GM06990 (cell line): ENCODE measurements around the gene NINJ1.

Experiments used
- DNase-seq: peaks from one replicate; pipeline ENCODE4 v3.0.0-alpha.2; 2011; ENCODE audit not compliant: insufficient read length; ENCODE audit errors: extremely low read depth
- H3K27me3 ChIP-seq: replicated peaks from 2 replicates; pipeline ENCODE4 v1.6.0; 2011; ENCODE audit warnings: low read length; ENCODE audit not compliant: control insufficient read depth, insufficient read depth
- H3K36me3 ChIP-seq: 2 replicates; pipeline ENCODE4 v1.5.1; 2011; ENCODE audit warnings: low read length; ENCODE audit not compliant: control insufficient read depth, insufficient read depth
- H3K4me3 ChIP-seq: replicated peaks from 2 replicates; pipeline ENCODE4 v1.5.1; 2011; ENCODE audit warnings: low read depth, mild to moderate bottlenecking, control low read depth, low read length
- TF ChIP-seq, protein P1 (sequence below): IDR thresholded peaks from 2 replicates; pipeline ENCODE4 v1.5.1; 2011; ENCODE audit warnings: low read length, control low read depth, mild to moderate bottlenecking, inconsistent platforms; ENCODE audit not compliant: insufficient read depth, poor library complexity, severe bottlenecking

Gene NINJ1

DNA sequence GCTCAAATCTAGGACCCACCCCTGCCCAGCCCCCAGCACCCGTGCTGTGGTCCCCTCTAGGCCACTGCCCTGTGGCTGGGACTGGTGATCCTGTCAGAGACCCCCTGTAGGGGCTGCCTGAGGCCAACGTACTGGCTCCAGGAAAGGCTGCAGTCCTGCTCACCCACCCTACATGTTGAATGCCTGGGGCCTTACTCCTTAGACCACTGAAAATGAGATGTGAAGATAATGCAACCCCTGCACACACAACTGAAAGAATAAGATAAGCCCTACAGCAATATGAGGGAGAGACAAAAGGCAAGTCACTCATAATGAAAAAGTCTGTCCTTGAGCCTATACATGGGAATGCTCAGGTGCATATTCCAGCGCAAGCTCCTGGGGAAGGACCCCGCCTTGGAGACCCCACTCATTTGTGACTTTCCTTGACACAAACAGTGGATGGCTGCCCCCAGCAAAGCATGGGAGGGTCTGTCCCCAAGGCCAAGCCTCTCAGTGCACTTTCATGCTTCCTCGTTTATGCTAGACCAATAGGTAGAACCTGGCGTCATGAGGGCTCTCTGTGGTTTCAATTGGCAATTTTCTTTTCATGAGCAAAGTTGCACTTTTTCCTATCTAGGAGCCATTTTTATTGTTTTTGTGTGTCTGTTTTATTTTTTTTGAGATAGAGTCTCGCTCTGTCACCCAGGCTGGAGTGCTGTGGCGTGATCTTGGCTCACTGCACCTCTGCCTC, 37.4 kb upstream of the NINJ1 start:
- TF ChIP-seq, protein P1, sequence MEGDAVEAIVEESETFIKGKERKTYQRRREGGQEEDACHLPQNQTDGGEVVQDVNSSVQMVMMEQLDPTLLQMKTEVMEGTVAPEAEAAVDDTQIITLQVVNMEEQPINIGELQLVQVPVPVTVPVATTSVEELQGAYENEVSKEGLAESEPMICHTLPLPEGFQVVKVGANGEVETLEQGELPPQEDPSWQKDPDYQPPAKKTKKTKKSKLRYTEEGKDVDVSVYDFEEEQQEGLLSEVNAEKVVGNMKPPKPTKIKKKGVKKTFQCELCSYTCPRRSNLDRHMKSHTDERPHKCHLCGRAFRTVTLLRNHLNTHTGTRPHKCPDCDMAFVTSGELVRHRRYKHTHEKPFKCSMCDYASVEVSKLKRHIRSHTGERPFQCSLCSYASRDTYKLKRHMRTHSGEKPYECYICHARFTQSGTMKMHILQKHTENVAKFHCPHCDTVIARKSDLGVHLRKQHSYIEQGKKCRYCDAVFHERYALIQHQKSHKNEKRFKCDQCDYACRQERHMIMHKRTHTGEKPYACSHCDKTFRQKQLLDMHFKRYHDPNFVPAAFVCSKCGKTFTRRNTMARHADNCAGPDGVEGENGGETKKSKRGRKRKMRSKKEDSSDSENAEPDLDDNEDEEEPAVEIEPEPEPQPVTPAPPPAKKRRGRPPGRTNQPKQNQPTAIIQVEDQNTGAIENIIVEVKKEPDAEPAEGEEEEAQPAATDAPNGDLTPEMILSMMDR: no peak
- no peak for DNase-seq
- no peaks in the 10 kb centered on the region for H3K36me3 ChIP-seq
- H3K27me3 ChIP-seq: no peaks in the 10 kb centered on the region
- no peak overlapping the region for H3K4me3 ChIP-seq

DNA sequence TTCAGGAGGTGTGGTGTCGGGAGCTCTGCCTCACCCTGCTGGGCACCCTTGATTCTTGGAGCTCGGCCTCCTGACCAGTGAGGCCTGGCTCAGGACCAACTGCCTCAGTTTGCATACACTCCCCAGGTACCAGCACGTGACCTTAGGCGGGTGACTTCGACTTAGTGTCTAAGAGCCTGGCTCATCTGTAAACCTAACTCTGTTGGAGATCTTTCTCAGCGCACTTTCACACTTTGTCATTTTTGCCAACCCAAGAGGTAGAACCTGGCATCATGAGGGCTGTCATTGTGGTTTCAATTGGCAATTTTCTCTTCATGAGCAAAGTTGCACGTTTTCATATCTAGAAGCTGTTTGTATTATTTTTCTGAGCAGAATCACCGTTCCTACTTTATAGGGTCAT, 36.5 kb upstream of the NINJ1 start:
- TF ChIP-seq, protein P1: no peak
- Histone ChIP-seq H3K36me3 (no peaks in the 10 kb centered on the region), H3K27me3 (no peaks in the 10 kb centered on the region)

DNA sequence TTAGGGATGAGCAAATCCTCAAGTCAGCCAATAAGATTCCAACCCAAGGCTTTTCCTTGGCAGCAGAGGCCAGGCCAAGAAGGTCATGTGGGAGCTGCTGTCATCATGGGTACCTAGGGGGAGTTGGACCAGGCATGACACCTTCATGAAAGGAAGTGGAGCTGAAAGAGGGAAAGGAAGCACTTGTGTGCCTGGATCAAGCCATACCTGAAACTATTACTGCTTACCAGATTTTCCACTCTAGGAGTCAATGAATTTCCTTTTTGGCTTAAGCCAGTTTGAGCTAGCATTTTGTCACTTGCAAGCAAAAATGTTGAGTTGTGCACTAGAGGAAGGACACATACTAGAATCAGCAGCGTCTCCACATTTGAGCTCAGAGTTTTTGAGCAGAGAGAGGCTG, 35.4 kb upstream of the NINJ1 start:
- H3K36me3 ChIP-seq: no peaks in the 10 kb centered on the region
- TF ChIP-seq, protein P1: no peak
- no peak overlapping the region for H3K4me3 ChIP-seq
- DNase-seq: no peak
- no peaks in the 10 kb centered on the region for H3K27me3 ChIP-seq

More for the DNA sequence above, 36.5 kb upstream of the NINJ1 start:
- no peak for DNase-seq
- H3K4me3 ChIP-seq: no peak overlapping the region

DNA sequence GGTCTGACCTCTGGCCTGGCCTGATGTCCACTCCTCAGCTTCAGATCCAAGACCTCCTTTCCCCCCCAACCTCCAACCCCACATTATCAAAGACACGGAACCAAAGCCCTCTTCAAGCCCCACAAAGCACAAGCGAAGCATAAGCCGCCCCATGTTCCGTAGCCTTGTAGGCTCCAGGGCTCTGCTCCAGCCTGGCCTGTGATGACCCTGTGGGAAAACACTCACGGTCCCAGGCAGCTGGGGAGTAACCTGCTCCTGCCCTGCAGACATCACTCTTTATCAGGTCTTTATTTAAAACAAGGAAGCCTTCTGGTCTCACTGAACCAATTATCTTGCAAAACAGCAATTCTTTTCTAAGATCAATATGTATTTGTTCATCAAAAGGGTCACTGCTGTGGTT, 34.5 kb upstream of the NINJ1 start:
- Histone ChIP-seq H3K27me3 (no peaks in the 10 kb centered on the region), H3K4me3 (no peak overlapping the region), H3K36me3 (no peaks in the 10 kb centered on the region)
- TF ChIP-seq, protein P1: no peak
- DNase-seq: no peak

DNA sequence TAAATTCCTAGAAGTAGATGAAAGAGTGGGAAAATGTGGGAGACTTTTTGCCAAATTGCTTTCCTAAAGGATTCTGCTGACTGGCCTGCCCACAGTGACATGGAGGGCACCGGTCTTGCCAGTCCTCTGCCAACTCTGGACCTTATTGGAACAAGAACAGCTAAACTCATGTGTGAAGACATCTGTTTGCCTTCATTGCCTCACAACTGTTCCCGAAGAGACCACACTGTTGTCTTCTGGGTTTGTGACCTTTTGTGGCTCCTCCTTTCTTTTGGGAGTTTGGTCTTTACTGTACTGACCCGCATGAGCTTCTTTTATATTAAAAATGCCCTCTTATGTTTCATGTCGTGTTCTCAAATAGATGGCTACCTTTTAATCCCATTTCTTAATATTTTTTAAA, 33.8 kb upstream of the NINJ1 start:
- TF ChIP-seq, protein P1: no peak
- Histone ChIP-seq H3K36me3 (no peaks in the 10 kb centered on the region), H3K4me3 (no peak overlapping the region), H3K27me3 (no peaks in the 10 kb centered on the region)
- DNase-seq: no peak

DNA sequence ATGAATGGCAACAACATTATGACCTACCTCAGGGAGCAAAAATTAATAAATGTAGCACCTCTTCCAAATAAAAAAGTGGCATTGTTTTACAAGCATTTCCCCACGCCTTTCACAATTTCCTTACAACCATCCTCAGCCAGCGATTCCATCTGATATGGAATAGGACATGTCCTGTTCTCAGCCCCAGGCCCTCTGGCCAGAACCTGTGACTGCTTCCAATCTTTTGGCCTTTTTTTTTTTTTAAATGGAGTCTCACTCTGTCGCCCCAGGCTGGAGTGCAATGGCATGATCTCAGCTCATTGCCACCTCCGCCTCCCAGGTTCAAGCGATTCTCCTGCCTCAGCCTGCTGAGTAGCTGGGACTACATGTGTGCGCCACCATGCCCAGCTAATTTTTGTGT, 33.1 kb upstream of the NINJ1 start:
- H3K36me3 ChIP-seq: no peaks in the 10 kb centered on the region
- H3K27me3 ChIP-seq: no peaks in the 10 kb centered on the region
- DNase-seq: no peak
- TF ChIP-seq, protein P1: no peak
- no peak overlapping the region for H3K4me3 ChIP-seq
